Heart left ventricle (tissue), 16 donors: ENCODE measurements around the gene SCN8A. TPM values are rescaled to one million over a fixed set of nuclear protein-coding genes. Genes with fewer than 3 reads are reported as not detected.

ENCODE experiments used
- ATAC-seq, 4 donors: fragments of 200-7000 bp; cut with Tn5 transposase; one replicate each; pipeline ENCODE4 v1.9.1; 2020 to 2022; ENCODE audit warnings: moderate library complexity in 4 of 4, mild to moderate bottlenecking in 3 of 4, moderate number of reproducible peaks in 1 of 4
- DNase-seq, 5 donors: peaks; one replicate each; pipeline ENCODE4 v3.0.0-alpha.2; 2020
- H3K27ac ChIP-seq, 12 donors: fragments of 200-600 bp; sonication (generic) in 4 of 12; one replicate each; pipeline versions ENCODE4 v1.5.0 to v1.8.0; 2016 to 2022; ENCODE audit warnings: mild to moderate bottlenecking in 2 of 12
- H3K27me3 ChIP-seq, 9 donors: fragments of 200-600 bp; sonication (generic) in 2 of 9; one replicate each; pipeline versions ENCODE4 v1.5.1 to v1.8.0; 2016 to 2022; ENCODE audit warnings: mild to moderate bottlenecking in 3 of 9
- H3K36me3 ChIP-seq, 9 donors: fragments of 200-600 bp; sonication (generic) in 2 of 9; one replicate each; pipeline versions ENCODE4 v1.5.0 to v1.8.0; 2018 to 2022; ENCODE audit warnings: mild to moderate bottlenecking in 2 of 9
- H3K4me1 ChIP-seq, 12 donors: fragments of 200-600 bp; sonication (generic) in 4 of 12; one replicate each; pipeline versions ENCODE4 v1.5.0 to v1.8.0; 2016 to 2022; ENCODE audit warnings: mild to moderate bottlenecking in 3 of 12
- H3K4me3 ChIP-seq, 12 donors: fragments of 200-600 bp; sonication (generic) in 4 of 12; one replicate each; pipeline versions ENCODE4 v1.5.0 to v1.8.0; 2017 to 2022; ENCODE audit warnings: mild to moderate bottlenecking in 9 of 12, moderate library complexity in 4 of 12
- H3K9me3 ChIP-seq, 12 donors: fragments of 200-600 bp; sonication (generic) in 4 of 12; one replicate each; pipeline versions ENCODE4 v1.5.0 to v1.8.0; 2016 to 2022; ENCODE audit warnings: mild to moderate bottlenecking in 1 of 12
- CTCF ChIP-seq, 12 donors: fragments of 200-600 bp; sonication (generic) in 4 of 12; IDR thresholded peaks; one replicate each; pipeline versions ENCODE4 v1.5.0 to v1.8.0; 2018 to 2022; ENCODE audit warnings: antibody characterized with exemption in 12 of 12, mild to moderate bottlenecking in 5 of 12
- POLR2A ChIP-seq, 2 donors: fragments of 450-650 bp; IDR thresholded peaks; one replicate each; pipeline ENCODE4 v1.6.1; 2017; ENCODE audit warnings: antibody characterized with exemption in 2 of 2, mild to moderate bottlenecking in 2 of 2, moderate library complexity in 2 of 2
- WGBS, 4 donors: extraction: QIAGEN DNeasy Blood & Tissue Kit in 2 of 4; methylation state at CpG; one replicate each; pipeline versions ENCODE4 v1.1.5 to v1.1.7; 2013 to 2018; 5-methylcytosine and 5-hydroxymethylcytosine counted together
- intact Hi-C, 10 donors: fragments of 100-400 bp; cut with DNase I; formaldehyde crosslinking; loops; one replicate each; pipeline versions ENCODE4 v1.11.1 to v1.14.2; 2022
- polyA plus RNA-seq, 2 donors: library from polyadenylated mRNA; stranded (reverse); fragments of 200-250 nt; gene quantifications; one replicate each; pipeline ENCODE4 v1.2.3, GENCODE V29; 2013
- total RNA-seq, 9 donors: library from RNA; depleted of rRNA in 2 of 9; stranded (reverse); fragments of >200 nt in 2 of 9; fragmentation: NEBNext Ultra II Directional in 3 of 9; extraction: Animal tissue kit (Norgen Biotek cat#: 25700) in 3 of 9; gene quantifications; one replicate each; pipeline versions ENCODE4 v1.1.0 to v1.2.4, GENCODE V29; 2016 to 2023
- donor health status: ischemic (EF 13 %, LVEDD 7.1; RV severe dilation, severe dysfunction).
- donor health status: healthy with polysubstance abuse.
- donor health status: DM: no; HTN: yes; CAD: no.
- donor health status: DM: no; HTN: no; CAD: no.
- donor health status: ischemic (EF 25% LVEDD 6.9; RV normal size, moderate dysfunction).
- donor health status: ischemic (EF 25% LVEDD 5.7; RV mildly dilated, moderate dysfunction).
- donor health status: healthy.
- donor health status: DM: yes; HTN: yes; CAD: no.
- donor health status: ischemic (EF 35%, LVEDD 5.7; RV mildly dilated, moderate dysfunction).
- donor health status: nonischemic (EF 11% LVEDD 7.7; RV severe dilation, severe dysfunction).
- donor health status: DM: yes; HTN: yes; CAD: no.
- donor health status: PGD.
- donor health status: ischemic (EF 29% LVEDD 5.4; RV normal size, mild dysfunction).
- donor health status: nonischemic (EF 23%, LVEDD 6.1; RV moderate dilation, normal function).

Gene SCN8A
- total and polyA plus RNA-seq, 11 donors: 0.17 to 0.97 (median 0.32) TPM

- no peak for TF ChIP-seq POLR2A (IDR thresholded peaks at IDR 0.05)
- TF ChIP-seq CTCF (IDR thresholded peaks at IDR 0.05): no peak
- Histone ChIP-seq H3K4me3 (no peak overlapping the region), H3K36me3 (no peaks in the 10 kb centered on the region), H3K27me3 (peaks cover 0 to 33% (median 14%) of the 10 kb centered on the region in 9 donors), H3K27ac (peak overlapping the region in 10 of 12 donors; percentile 17 to 82 (median 60)), H3K4me1 (peaks cover 0 to 53% (median 36%) of the 10 kb centered on the region in 12 donors), H3K9me3 (no peaks in the 10 kb centered on the region)
- peak; percentile 9 to 44 (median 28) for ATAC-seq
- peak in 3 of 5 donors; percentile 34 to 50 (median 42) for DNase-seq
- intact Hi-C loops: loop anchor here in 1 of 10 donors (2.0 kb wide), 1 partner anchor 19 kb away; no protein-coding TSS in a partner anchor
- 53 to 58% (median 54%) methylated on average over 8 of the region's 8 CpGs for WGBS, 4 donors
Observed at GRCh38 chr12:51851413-51852124, 260.5 kb downstream of the SCN8A start.

GRCh38 chr12:51852404-51853137 is 261.5 kb downstream of the SCN8A start:
- peaks cover 0 to 28% (median 5%) of the 10 kb centered on the region in 9 donors for H3K27me3 ChIP-seq
- peaks cover 0 to 43% (median 29%) of the 10 kb centered on the region in 12 donors for H3K4me1 ChIP-seq

GRCh38 chr12:51855586-51856428 is 264.8 kb downstream of the SCN8A start:
- peak in 2 of 5 donors; percentile 58 to 59 for DNase-seq
- TF ChIP-seq POLR2A (IDR thresholded peaks at IDR 0.05) (no peak), CTCF (IDR thresholded peaks at IDR 0.05) (no peak)

More at GRCh38 chr12:51852404-51853137, 261.5 kb downstream of the SCN8A start:
- Histone ChIP-seq H3K9me3 (no peaks in the 10 kb centered on the region), H3K4me3 (no peak overlapping the region), H3K36me3 (no peaks in the 10 kb centered on the region), H3K27ac (peak overlapping the region in 7 of 12 donors; percentile 43 to 82 (median 68))
- ATAC-seq: no peak
- DNase-seq: no peak
- WGBS, 4 donors: 81 to 95% (median 89%) methylated on average over 5 of the region's 5 CpGs
- TF ChIP-seq CTCF (IDR thresholded peaks at IDR 0.05) (no peak), POLR2A (IDR thresholded peaks at IDR 0.05) (no peak)
- intact Hi-C loops: no loop called here

More at GRCh38 chr12:51855586-51856428, 264.8 kb downstream of the SCN8A start:
- peak overlapping the region in 6 of 12 donors; percentile 14 to 57 (median 38) for H3K27ac ChIP-seq
- 12 to 26% (median 22%) methylated on average over 16 to 21 of the region's 21 CpGs for WGBS, 4 donors
- peak overlapping the region in 9 of 12 donors; percentile 28 to 45 (median 39) for H3K4me3 ChIP-seq
- peak; percentile 49 to 76 (median 68) for ATAC-seq
- no peaks in the 10 kb centered on the region for H3K9me3 ChIP-seq
- H3K4me1 ChIP-seq: peaks cover 0 to 29% (median 11%) of the 10 kb centered on the region in 12 donors
- no peaks in the 10 kb centered on the region for H3K36me3 ChIP-seq
- H3K27me3 ChIP-seq: peaks cover 0 to 18% (median 0%) of the 10 kb centered on the region in 9 donors
- intact Hi-C loops: no loop called here
